HG03571 (cell line): Measurements from ENCODE around the gene SUMF1.
A peak's percentile ranks its signal among the peaks of the same experiment; 100 is the strongest.

Source experiments
- ATAC-seq: cut with Tn5 transposase; IDR thresholded peaks from one replicate; pipeline ENCODE4 v1.9.1; 2021; ENCODE audit not compliant: unreplicated experiment

Gene SUMF1

DNA sequence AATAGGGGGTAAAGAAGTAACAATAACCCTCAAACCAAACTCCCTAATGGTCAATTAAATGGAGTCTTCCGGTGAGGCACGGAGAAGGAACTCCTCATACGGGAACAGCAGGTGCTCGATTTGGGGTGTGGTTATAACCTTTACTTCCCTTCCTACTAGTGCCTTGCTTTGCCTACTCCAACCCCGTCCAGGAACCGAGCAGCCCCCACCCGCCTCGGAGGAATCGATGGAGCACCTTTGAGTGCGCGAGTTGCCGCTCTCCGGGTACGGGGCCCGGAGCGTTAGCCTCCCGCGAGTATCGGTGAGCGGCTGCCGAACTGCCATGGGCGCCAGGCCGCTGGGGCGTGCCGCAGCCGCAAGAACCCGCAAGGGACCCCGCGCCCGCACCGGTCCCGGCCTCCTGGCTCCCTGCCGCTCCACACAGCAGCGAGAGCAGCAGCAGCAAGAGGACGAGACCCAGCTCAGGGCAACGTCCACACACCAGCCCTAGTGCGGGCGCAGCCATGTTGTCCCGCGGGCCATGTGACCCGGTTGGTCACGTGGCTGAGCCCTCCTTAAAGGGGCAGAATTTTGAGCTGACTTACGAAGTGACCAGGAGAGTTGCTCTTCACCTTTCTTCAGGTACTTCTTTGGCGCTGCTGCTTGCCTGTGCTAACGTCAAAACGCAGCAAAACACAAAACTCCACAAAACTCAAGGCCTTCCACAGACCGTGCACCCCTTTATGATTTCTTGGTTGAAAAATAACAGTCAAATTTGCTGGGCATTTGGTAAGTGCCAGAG lies at the start of gene SUMF1:
SUMF1 (minus strand) TSS at position 529 of the 781 bp plus-strand sequence; CDS start at position 505, 24 bp downstream.
- ATAC-seq: peak; percentile 100

DNA sequence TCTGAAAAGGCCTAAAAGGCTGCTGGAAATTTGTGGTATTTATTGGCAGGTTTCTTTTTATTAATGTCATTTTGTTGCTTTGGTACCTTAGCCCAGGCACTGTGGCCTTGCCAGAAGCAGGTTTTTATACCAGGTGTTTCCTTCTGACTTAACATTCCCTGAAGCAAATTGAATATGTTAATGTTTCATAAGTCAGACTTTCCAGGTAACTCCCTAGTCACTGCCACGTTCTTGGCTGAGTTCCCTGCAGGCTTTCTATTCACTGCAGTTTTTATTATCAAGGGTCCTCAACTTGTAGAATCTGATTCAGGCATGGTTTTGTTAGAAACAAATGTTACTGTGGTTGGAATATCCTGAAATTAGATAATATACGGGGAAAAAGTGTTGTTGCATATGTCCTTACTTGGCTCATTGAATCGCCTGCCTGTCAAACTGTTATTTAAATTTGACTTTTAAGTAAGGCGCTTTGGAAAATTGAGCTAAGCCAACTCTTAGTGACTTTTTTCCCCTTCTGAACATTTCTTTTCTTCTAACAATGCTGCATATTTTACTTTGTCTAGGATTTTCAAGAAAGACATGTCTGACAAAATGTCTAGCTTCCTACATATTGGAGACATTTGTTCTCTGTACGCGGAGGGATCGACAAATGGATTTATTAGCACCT lies 49.0 kb upstream of the SUMF1 start:
- no peak for ATAC-seq

DNA sequence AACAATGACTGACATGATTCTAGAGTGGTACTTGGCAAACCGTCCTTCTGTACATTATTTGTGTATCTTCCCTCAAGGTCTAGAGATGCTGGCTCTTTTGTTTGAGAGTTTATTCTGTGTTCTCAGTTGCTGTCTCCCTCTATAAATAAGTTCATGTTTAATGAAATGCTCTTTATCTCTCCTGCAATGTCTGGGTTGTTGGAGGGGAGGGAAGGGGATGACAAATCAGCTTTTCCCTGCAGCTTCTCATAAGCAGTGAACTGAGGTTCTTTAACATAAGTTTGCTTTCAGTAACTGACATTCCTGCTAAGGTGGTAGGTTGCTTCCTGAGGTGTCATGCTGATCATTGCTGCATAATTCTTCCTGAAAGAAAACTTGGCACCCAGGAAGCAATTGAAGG lies 47.8 kb upstream of the SUMF1 start:
- no peak for ATAC-seq

DNA sequence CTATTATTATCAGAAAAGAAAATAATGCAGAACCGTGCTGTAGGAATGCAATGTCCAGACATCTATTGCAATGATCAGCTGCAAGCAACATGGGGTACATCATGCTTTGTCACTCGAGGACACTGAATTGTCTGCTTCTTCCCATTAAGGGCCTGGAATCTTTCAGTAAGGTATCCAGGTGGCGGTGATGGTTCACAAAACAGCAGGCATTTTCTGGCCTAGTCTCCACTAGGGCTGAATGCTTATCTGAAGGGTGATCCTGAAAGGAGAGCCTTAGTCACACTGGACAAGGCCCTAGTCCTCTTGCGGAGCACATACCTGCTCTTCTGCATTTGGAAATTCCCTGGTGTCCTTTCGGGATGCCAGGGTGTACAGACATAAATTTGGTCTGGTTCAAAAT lies 47.3 kb upstream of the SUMF1 start:
- ATAC-seq: no peak

DNA sequence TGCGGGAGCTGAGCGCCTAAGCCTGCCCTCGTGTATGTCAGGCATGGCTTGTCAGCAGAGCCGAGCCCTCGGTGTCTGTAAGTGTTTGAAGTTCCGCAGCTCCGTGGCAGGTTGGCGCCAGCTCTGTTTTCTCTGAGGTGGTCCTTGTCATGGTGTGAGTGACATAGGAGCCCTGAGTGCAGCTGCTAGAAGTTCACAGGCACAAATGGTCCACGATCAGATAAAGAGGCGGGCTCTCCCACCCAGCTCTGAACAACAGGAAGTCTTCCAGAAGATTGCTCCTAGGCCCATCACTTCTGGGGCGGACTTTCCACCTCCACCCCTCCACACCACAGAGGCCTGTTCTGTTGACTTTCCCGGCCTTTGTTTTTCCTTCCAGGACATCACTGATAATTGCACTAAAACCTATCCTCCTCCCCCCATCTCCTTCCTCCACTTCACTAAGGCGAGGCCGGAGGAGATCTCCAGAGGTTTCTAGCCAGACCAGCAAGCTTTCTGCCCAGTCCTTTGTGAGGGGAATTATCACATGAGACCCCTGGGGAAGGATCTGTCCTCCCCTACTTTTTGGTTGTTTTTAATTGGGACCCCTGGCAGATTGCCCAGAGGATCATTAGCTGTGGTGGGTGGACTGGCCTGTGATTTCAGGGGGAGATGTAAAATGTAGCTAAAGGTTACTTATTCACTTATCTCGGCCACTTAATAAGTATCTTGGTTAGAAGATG lies 46.0 kb upstream of the SUMF1 start:
- ATAC-seq: no peak

DNA sequence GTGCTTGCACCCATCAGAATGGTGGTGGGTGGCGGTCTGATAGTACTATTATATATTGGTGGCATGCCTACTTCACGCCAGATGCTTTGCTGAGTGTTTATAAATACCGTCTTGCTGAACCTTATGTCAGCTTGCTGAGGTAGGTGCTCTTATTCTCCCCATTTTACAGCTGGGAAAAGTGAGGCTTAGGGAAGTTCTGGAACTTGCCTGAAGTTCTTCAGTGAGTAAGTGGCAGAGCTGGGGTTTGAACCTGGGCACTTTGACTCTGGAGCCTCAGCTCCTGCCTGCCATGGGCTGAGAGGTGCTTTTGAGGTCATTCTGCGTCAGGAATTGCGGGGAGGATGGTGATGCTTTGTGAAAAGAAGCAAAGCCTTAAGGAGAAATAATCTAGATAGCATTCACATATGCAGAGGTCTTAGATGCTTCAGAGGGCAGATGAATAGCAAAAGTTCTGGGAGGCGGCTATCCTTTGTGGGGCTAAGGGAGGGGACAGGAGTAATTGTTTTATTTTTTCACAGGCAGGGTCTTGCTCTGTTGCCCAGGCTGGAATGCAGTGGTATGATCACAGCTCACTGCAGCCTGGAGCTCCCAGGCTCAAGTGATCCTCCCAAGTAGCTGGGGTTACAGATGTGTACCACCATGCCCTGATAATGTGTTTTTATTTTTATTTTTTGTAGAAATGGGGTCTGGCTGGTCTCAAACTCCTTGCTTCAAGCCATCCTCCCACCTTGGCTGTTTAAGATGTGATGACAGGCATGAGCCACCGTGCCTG lies 44.6 kb upstream of the SUMF1 start:
- no peak for ATAC-seq

DNA sequence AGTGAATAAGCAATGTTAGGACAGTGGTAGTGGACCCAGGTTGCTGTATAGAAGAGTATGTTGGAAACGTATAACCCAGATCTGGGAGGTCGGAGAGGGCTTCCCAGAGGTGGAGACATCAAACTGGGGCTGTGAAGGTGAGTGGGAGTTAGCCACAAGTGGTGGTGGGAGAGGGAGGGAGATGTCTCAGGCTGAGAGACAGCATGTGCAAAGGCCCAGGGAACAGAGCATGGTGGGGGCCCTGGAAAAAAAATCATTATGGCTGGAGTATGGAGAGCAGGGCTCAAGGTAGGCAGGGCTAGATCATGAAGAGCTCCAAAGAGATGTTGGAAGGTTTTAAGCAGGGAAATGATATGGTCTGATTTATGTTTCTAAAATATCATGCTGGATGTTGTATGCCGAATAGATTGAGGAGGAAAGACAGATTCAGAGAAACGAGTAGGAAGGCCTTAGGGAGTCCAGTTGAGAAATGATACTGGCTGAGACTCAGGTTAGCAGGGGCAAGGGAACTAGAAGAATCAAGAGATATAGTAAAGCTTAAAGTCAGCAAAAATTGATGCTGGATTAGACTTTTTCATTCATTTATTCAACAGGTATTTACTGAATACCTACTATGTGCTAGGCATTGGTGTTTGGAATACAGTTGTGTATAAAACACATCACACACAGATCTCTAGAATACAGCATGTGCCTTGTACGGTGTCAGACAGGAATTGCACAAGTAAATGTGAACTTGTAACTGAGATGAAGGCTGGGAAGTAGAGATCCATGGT lies 43.1 kb upstream of the SUMF1 start:
- ATAC-seq: no peak

DNA sequence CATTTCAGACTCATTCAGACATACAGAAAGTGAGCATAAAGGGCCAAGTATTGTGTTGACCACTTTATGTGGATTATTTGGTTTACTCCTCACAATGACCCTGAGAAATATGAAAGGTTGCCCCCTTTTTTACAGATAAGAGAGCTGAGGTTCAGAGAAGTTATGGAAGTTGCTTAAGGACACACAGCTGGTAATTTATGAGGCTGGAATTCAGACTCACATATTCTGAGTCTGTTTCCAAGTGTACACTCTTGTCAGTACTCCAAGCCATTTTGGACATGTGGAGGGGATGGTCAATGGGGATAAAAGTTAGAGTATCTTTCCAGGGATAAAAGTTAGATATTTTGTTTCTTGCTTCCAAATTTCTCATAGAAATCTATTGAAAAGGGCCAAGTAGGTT lies 42.0 kb upstream of the SUMF1 start:
- no peak for ATAC-seq

DNA sequence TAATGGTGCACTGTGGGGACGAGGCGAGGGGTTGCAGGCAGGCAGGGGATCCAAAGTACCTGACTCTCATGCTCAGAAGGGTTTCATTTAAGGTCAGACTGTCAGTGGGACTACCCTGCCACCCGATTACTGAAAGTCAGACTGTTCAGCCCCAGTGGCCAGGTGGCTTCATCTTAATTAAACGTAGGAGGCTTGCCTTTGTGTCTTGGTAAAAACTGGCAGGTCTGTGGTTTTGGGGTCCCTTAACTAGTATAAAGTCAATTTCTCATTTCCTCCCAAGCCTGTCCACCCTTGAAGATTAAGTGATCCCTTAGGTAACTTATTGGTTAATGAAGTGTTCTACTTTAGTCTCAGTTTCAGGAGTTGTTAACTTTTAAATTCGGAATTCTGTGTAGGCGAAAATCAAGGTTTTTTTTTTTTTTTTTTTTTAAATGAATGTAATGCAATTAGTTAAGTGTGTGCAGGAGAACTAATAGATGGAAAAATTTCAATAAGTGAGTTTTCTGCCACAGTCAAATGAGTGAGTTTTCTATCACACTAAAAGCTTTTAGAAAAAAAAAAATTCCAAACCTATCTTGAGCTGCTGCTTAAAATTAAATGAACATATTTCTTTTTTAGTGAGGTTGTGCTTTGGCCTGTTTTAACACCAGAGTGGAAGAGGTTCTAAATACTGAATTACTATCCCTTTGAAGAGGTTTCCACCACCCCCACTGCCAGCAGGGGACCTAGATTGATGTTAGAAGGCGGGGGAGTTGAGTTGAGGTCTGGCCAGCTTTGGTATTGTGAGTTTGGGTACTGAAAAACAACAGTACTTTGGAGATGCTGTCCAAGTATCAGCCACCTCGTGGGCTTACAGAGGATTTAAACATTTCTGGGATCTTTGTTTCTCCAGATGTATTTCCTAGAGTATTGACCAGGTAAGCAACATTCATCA lies 41.2 kb upstream of the SUMF1 start:
- ATAC-seq: peak; percentile 75

DNA sequence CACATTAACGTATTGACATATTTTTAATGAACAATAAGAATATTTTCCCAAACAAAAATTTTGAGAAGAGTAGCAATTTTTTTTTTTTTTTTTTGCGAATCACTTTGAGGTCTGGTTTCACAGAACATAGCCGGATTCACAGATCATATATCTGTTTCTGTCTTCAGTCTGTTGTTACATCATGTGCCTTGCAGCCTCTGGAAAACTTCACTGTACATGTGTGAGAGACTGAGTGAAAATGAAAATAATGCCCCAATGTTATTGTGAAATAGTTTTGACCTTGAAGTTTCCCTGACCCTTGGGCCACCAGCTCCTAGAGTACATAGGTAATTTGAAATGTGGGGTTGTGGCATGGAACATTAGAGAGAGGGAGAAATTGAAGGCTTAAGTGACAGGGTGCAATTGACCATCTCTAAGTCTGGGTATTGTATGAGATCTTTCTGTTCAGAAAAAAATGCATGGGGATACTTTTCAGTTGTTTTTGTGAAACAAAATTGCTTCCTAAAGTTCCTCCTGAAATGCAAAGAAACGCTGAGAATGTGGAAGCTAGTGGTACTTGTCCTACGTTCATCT lies 40.0 kb upstream of the SUMF1 start:
- ATAC-seq: no peak

DNA sequence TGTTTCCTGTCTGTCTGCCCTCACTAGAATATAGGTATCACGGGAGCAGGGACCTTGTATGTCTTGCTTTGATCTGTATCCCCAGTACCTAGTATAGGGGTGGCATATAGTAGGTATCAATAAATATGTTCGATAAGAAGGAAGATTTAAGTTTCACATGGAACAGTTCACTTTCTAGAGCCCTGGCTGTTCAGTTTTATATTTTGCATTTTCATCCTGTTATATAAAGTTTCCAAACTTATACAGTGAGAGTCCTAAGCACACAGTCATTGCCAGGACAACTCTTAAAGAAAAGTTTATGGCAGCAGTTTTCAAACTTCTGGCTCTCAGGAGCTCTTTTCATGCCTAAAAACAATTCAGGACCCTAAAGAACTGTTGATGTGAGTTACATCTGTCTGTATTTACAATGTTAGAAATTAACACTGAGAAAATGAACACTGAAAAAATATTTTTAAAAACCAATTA lies 39.5 kb upstream of the SUMF1 start:
- ATAC-seq: no peak

DNA sequence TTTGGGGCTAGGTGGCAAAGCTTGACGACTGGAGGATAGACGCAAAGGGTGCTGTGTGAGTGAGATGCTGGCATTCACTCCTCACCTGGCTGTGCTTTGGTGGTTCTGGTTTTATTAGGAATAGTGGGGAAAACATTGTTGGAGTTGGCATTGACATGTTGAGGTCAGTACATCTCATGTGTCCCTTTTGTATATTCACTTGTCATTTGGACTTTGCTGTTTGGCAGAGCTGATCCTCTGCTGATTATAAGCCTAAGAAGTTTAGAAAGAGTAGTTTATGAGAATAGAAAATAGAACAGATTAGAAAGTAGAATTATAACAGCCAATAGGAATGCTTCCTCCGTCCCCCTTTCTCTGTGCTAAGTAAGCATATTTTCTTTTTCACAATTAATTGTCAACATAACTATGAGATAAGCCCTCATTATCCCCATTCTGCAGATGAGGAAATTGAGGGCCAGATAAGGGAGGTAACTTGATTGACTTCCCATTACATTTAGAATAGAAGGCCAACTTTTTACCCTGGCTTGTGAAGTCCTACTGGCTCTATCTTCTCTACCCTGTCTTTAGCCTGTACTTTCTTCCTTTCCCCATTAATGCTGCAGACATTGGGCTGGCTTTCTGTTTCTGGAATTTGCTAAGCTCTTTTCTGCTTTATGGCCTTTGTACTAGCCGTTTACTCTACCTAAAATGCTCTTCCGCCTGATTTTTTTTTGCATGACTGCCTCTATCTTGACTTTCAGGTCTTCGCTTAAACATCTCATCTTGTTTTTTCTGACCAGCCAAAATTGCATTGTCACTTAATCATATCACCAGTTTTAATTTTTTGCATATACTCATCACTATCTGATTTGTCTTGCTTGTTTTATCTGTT lies 38.9 kb upstream of the SUMF1 start:
- ATAC-seq: no peak

DNA sequence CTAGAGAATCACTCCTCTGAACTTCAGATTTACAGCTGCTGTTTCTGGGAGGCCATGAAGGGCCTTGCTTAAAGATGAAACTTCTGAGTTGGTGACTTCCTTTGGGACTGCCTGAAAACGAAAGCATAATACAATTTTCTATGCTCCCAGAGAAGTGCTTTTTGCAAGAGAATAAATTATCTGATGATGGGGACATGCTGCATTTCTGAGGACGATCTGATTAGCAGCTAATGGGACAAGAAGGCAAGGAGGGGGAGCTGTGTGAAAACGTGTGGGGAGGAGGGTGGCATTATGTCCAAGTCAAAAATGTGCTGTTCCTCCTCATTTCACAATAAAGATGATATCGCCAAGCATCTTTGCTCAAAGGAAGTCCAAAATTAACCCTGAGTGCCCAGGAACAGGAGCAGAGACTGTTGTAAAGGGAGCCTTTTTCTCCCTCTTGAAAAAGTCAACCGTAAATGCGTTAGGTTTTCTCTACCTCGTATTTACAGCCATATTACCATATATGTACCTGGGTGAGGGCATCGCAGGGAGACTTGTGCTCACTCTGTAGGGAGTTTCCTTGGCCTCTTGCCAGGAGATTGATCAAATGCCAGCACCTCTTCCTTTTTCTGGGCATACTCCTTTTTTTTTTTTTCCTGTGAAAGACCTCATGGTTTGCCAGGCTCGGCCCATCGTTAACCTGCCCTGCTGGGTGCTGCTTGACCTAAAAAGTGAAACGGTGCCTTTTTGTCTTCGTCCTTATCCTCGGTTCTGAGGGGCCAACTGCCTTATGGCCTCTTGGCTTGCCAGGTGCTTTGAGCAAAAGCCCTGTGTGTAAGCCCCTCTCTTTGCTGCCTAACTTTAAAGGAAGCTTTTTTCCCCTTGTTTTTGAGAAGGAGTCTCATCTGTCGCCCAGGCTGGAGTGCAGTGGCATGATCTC lies 37.5 kb upstream of the SUMF1 start:
- ATAC-seq: no peak

DNA sequence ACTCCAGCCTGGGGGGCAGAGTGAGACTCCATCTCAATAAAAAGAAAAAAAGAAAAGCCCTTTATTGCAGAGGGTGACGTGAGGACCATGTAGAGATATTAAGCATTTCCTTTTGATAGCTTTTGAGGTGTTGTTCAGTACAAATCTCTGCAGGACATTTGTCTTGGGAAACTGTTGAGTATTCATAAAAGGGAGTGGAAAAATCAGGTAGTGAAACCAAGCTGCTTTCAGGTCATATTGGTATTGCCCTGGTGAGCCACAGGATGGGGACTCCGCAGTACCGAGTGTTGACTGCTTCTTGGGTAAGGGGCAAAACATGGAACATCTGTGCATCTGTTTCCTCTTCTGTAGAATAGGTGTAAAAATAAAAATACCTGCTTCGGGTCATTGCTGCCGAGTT lies 36.0 kb upstream of the SUMF1 start:
- ATAC-seq: peak; percentile 48

DNA sequence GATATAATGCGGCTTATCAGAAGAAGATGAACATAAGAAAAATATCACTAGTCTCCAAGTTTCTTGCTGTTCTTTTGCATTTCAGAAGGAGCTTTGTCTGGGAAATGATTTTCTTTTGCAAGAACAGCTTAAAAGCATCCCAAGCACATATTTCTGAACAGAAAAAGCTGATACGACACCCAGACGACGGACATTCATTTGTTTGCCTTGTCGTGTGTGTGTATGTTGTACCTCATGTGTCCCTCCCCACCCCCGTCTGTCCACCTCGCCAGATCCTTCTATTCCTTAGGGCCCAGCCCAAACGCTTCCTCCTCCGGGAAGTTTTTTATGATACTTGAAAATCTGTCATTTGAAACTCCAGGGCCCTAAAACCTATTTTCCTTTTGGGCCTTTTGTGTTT lies 34.9 kb upstream of the SUMF1 start:
- no peak for ATAC-seq

DNA sequence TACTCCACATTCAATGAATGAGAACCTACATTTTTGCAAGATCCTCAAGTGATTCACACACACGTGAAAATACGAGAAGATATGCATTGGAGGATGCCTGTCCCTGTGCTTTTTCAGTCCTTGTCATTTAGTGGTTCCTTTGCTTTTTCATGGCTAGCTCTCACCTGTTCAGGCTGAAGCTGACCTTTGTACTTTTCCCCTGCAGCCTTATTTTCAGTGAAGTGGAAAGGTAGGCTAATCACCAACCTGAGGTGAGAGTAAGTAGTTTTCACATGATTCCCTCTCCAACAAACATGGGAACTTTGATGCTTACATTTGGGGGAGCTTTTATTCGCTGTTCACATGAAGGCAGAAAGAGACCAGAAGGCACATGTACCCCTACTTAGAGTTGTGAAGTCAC lies 34.4 kb upstream of the SUMF1 start:
- ATAC-seq: no peak

DNA sequence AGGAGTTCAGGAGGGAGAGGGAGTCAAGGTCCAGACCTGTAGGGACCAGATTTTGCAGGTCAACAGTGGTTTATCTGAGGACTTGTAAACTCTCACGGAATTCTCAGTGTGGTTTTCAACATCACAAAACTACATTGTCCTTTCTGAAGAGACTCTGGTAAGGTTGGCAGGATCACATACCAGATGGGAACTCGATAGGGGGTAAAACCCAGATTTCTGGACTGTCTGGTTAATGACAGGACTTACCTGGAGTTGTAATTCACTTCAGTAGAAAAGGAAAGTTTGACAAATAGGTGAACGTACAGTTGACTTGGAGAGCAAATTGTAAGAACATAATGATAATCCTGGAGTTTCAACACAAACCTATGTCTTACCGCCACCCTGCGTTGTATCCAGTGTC lies 31.4 kb upstream of the SUMF1 start:
- no peak for ATAC-seq
